ENCODE results near the gene SEC22B. TPM values are rescaled to one million over a fixed set of nuclear protein-coding genes. Genes with fewer than 3 reads are reported as not detected.
"Not testable (repeated sequence)": the region's sequence is repeated elsewhere in the genome, so short reads cannot be mapped to it uniquely, and the experiment has no call there.

The SEC22B gene
- polyA plus RNA-seq, 2 of the 4 experiments (the other 2 are of a cell fraction): 11.2 to 17.7 TPM

GRCh38 chr1:120131611-120132405 is 44.5 kb downstream of the SEC22B start:
- H3K9me3 ChIP-seq, H3K27ac ChIP-seq, POLR2A ChIA-PET, FAIRE-seq, H3K4me1 ChIP-seq, CTCF ChIA-PET, H3K4me3 ChIP-seq: not testable (repeated sequence)
- WGBS (ENCODE audit: missing lambda C conversion rate): 5% methylated on average over 6 of the region's 10 CpGs
- peak overlapping the region; percentile 54 for H3K4me2 ChIP-seq
- peak; percentile 80 to 94 for ATAC-seq
- TF ChIP-seq MAFK (IDR thresholded peaks at IDR 0.05; ENCODE audit: partially characterized antibody): peak; percentile 86
- peak in 1 of 2 experiments; percentile 22 for DNase-seq (ENCODE audit: low read depth in 1 of 2, low spot score in 1 of 2)

- H3K9me3 ChIP-seq; CTCF ChIA-PET; DNase-seq (ENCODE audit: low read depth in 1 of 2, low spot score in 1 of 2); H3K27ac ChIP-seq; H3K4me1 ChIP-seq; H3K4me3 ChIP-seq; H3K4me2 ChIP-seq; POLR2A ChIA-PET; ATAC-seq; FAIRE-seq: not testable (repeated sequence)
- WGBS (ENCODE audit: missing lambda C conversion rate): 100% methylated on average over 1 of the region's 1 CpG
These were observed 48.4 kb downstream of the SEC22B start for GRCh38 chr1:120127921-120128320.

GRCh38 chr1:120126216-120126615 is 50.1 kb downstream of the SEC22B start:
- FAIRE-seq; H3K4me1 ChIP-seq; H3K4me2 ChIP-seq; H3K4me3 ChIP-seq; H3K27ac ChIP-seq; DNase-seq (ENCODE audit: low read depth in 1 of 2, low spot score in 1 of 2); ATAC-seq; POLR2A ChIA-PET; CTCF ChIA-PET; H3K9me3 ChIP-seq: not testable (repeated sequence)
- whole genome bisulfite sequencing (ENCODE audit: missing lambda C conversion rate): 82% methylated on average over 2 of the region's 6 CpGs

GRCh38 chr1:120124628-120125027 is 51.7 kb downstream of the SEC22B start:
- 67% methylated on average over 1 of the region's 1 CpG for WGBS (ENCODE audit: missing lambda C conversion rate)
- CTCF ChIA-PET: interaction anchor here (0.6 kb wide), 1 partner anchor 1339 kb away, joined by 3 read pairs; no protein-coding TSS in a partner anchor
- FAIRE-seq; H3K9me3 ChIP-seq; DNase-seq (ENCODE audit: low read depth in 1 of 2, low spot score in 1 of 2); H3K4me1 ChIP-seq; H3K27ac ChIP-seq; ATAC-seq; H3K4me2 ChIP-seq; POLR2A ChIA-PET; H3K4me3 ChIP-seq: not testable (repeated sequence)

GRCh38 chr1:120123813-120124510 is 52.4 kb downstream of the SEC22B start:
- WGBS (ENCODE audit: missing lambda C conversion rate): 92% methylated on average over 4 of the region's 4 CpGs
- ATAC-seq; H3K9me3 ChIP-seq; H3K4me3 ChIP-seq; H3K4me1 ChIP-seq; POLR2A ChIA-PET; FAIRE-seq; H3K4me2 ChIP-seq; DNase-seq (ENCODE audit: low read depth in 1 of 2, low spot score in 1 of 2); H3K27ac ChIP-seq: not testable (repeated sequence)
- CTCF ChIA-PET: interaction anchor here (0.6 kb wide), 1 partner anchor 1338 kb away, joined by 3 read pairs; no protein-coding TSS in a partner anchor

GRCh38 chr1:120122262-120122893 is 53.9 kb downstream of the SEC22B start:
- ATAC-seq; H3K4me2 ChIP-seq; POLR2A ChIA-PET; H3K4me1 ChIP-seq; FAIRE-seq; H3K27ac ChIP-seq; H3K9me3 ChIP-seq; DNase-seq (ENCODE audit: low read depth in 1 of 2, low spot score in 1 of 2); H3K4me3 ChIP-seq; CTCF ChIA-PET: not testable (repeated sequence)
- 59% methylated on average over 1 of the region's 5 CpGs for WGBS (ENCODE audit: missing lambda C conversion rate)

GRCh38 chr1:120121830-120122229 is 54.5 kb downstream of the SEC22B start:
- H3K9me3 ChIP-seq; H3K4me3 ChIP-seq; H3K4me2 ChIP-seq; H3K4me1 ChIP-seq; H3K27ac ChIP-seq; ATAC-seq; DNase-seq (ENCODE audit: low read depth in 1 of 2, low spot score in 1 of 2); POLR2A ChIA-PET; CTCF ChIA-PET; FAIRE-seq: not testable (repeated sequence)
- WGBS (ENCODE audit: missing lambda C conversion rate): 93% methylated on average over 1 of the region's 1 CpG

- H3K9me3 ChIP-seq; H3K27ac ChIP-seq; ATAC-seq; POLR2A ChIA-PET; CTCF ChIA-PET; DNase-seq (ENCODE audit: low read depth in 1 of 2, low spot score in 1 of 2); H3K4me3 ChIP-seq; FAIRE-seq; H3K4me2 ChIP-seq; H3K4me1 ChIP-seq: not testable (repeated sequence)
- 30% methylated on average over 1 of the region's 4 CpGs for WGBS (ENCODE audit: missing lambda C conversion rate)
These were observed 55.8 kb downstream of the SEC22B start for GRCh38 chr1:120120525-120120924.

GRCh38 chr1:120117371-120118177 is 58.7 kb downstream of the SEC22B start:
- FAIRE-seq; H3K9me3 ChIP-seq; POLR2A ChIA-PET; H3K4me2 ChIP-seq; H3K4me3 ChIP-seq; DNase-seq (ENCODE audit: low read depth in 1 of 2, low spot score in 1 of 2); CTCF ChIA-PET; ATAC-seq; H3K27ac ChIP-seq; H3K4me1 ChIP-seq: not testable (repeated sequence)
- whole genome bisulfite sequencing (ENCODE audit: missing lambda C conversion rate): 38% methylated on average over 2 of the region's 4 CpGs

GRCh38 chr1:120116094-120116493 is 60.2 kb downstream of the SEC22B start:
- POLR2A ChIA-PET; DNase-seq (ENCODE audit: low read depth in 1 of 2, low spot score in 1 of 2); H3K4me2 ChIP-seq; ATAC-seq; H3K9me3 ChIP-seq; FAIRE-seq; H3K27ac ChIP-seq; H3K4me1 ChIP-seq; H3K4me3 ChIP-seq; CTCF ChIA-PET: not testable (repeated sequence)
- 80% methylated on average over 2 of the region's 2 CpGs for WGBS (ENCODE audit: missing lambda C conversion rate)

Data from A549 (cell line).